Neutrophil (primary cell): ENCODE data around the gene TNRC6C.

Experiments
- H3K27ac ChIP-seq: fragments of 200-600 bp; sonication (generic); 2 replicates; pipeline ENCODE4 v1.5.1; 2016; ENCODE audit warnings: mild to moderate bottlenecking, moderate library complexity
- H3K27me3 ChIP-seq: fragments of 200-600 bp; sonication (generic); 2 replicates; pipeline ENCODE4 v1.6.0; 2016; ENCODE audit warnings: mild to moderate bottlenecking
- H3K36me3 ChIP-seq: fragments of 200-600 bp; sonication (generic); 2 replicates; pipeline ENCODE4 v1.5.1; 2017
- H3K4me1 ChIP-seq, 2 experiments: fragments of 200-600 bp in 1 of 2; sonication (generic) in 1 of 2; 1 replicate in 1 of 2; 2 replicates in 1 of 2; pipeline versions ENCODE4 v1.5.1 to v1.6.1; 2013 to 2016; ENCODE audit warnings: low read depth in 1 of 2, low read length in 1 of 2, mild to moderate bottlenecking in 1 of 2, moderate library complexity in 1 of 2; ENCODE audit not compliant: control insufficient read depth in 1 of 2, insufficient read depth in 1 of 2
- H3K4me3 ChIP-seq, 2 experiments: fragments of 200-600 bp in 1 of 2; sonication (generic) in 1 of 2; 1 replicate in 1 of 2; 2 replicates in 1 of 2; pipeline ENCODE4 v1.5.1; 2013 to 2016; ENCODE audit warnings: low read depth in 1 of 2, low read length in 1 of 2, mild to moderate bottlenecking in 1 of 2, moderate library complexity in 1 of 2
- H3K9me3 ChIP-seq: fragments of 200-600 bp; sonication (generic); 2 replicates; pipeline ENCODE4 v1.5.1; 2016
- TF ChIP-seq, protein P1 (sequence below): fragments of 200-600 bp; sonication (generic); IDR thresholded peaks from 2 replicates; pipeline ENCODE4 v1.5.1; 2016; ENCODE audit warnings: antibody characterized with exemption

TNRC6C gene

DNA sequence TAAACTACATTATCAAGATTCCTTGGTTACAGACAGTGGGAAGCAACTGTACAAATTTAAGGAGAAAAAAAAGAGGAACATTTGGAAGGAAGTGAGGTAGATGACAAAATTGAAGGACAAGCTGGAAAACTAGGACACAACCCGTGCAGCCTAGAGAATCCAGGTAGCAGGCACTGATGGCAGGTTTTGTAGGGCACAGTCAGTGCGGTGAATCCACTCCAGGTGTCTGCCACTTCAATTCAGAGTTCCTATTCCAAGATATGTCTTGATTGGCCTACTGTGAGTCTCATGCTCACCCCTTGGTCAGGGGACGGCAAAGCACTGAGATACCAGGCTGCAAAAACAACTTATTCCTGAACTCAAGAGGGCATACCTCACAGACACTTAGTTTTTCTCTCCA, 37.8 kb downstream of the TNRC6C start:
- Histone ChIP-seq H3K27me3 (no peaks in the 10 kb centered on the region), H3K4me3 (no peak overlapping the region), H3K4me1 (peaks cover 10 to 11% of the 10 kb centered on the region in 2 experiments), H3K27ac (no peak overlapping the region), H3K36me3 (no peaks in the 10 kb centered on the region), H3K9me3 (no peaks in the 10 kb centered on the region)
- TF ChIP-seq, protein P1, sequence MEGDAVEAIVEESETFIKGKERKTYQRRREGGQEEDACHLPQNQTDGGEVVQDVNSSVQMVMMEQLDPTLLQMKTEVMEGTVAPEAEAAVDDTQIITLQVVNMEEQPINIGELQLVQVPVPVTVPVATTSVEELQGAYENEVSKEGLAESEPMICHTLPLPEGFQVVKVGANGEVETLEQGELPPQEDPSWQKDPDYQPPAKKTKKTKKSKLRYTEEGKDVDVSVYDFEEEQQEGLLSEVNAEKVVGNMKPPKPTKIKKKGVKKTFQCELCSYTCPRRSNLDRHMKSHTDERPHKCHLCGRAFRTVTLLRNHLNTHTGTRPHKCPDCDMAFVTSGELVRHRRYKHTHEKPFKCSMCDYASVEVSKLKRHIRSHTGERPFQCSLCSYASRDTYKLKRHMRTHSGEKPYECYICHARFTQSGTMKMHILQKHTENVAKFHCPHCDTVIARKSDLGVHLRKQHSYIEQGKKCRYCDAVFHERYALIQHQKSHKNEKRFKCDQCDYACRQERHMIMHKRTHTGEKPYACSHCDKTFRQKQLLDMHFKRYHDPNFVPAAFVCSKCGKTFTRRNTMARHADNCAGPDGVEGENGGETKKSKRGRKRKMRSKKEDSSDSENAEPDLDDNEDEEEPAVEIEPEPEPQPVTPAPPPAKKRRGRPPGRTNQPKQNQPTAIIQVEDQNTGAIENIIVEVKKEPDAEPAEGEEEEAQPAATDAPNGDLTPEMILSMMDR, result no peak

DNA sequence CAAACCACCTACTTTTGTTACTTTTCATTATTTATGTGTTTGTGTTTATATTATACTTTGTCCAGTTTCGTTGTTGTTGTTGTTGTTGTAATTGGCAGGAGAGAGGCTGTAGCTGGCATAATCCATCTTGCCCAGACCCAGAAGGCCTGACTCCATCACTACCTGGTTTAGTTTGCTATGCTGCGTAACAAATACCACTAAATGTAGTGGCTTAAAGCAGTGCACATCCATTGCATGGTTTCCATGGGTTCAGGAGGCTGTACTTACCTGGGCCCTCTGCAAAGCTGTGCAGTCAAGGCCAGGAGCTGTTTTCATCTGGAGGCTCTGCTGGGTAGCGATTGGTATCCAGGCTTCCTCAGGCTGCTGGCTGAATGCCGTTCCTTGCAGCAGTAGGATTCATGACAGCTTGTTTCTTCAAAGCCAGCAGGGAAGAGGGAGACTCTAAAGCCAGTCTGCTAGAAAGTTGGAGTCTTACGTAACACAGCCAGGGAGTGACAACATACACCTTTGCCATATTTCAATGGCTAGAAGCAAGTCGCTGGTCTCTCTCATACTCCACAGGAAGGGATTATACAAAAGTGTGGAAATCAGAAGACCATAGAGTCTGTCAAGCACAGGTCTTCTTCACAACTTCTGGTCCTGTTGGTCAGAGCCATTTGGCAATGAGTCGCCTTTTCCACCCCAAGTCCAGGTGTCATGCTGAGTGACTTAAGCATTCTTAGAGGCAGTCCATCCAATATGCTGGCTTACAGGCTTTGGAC, 41.1 kb downstream of the TNRC6C start:
- Histone ChIP-seq H3K27ac (no peak overlapping the region), H3K4me1 (peaks cover 10 to 11% of the 10 kb centered on the region in 2 experiments), H3K9me3 (no peaks in the 10 kb centered on the region), H3K27me3 (no peaks in the 10 kb centered on the region), H3K36me3 (no peaks in the 10 kb centered on the region), H3K4me3 (no peak overlapping the region)
- TF ChIP-seq, protein P1, result no peak

DNA sequence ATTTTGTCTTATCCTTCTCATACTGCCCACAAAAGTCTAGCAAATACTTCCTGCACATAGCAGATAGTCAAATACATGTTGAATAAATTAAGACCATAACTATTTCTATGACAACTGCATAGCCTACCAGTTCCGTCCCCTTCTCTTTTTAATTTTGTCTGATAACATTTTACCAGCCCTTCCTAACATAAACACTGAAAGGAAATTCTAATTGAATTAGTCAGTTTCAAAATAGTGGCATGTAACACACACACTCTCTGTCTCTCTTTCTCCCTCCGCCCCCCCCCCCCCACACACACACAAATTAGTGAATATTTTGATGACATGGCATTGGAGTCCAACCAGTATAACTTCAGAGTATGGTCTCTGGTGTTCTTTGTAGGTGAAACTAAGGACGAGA, 41.8 kb downstream of the TNRC6C start:
- H3K4me3 ChIP-seq, result no peak overlapping the region
- peaks cover 3% of the 10 kb centered on the region for H3K36me3 ChIP-seq
- TF ChIP-seq, protein P1, result no peak
- no peaks in the 10 kb centered on the region for H3K27me3 ChIP-seq
- peaks cover 10 to 11% of the 10 kb centered on the region in 2 experiments for H3K4me1 ChIP-seq
- no peak overlapping the region for H3K27ac ChIP-seq
- H3K9me3 ChIP-seq, result no peaks in the 10 kb centered on the region

DNA sequence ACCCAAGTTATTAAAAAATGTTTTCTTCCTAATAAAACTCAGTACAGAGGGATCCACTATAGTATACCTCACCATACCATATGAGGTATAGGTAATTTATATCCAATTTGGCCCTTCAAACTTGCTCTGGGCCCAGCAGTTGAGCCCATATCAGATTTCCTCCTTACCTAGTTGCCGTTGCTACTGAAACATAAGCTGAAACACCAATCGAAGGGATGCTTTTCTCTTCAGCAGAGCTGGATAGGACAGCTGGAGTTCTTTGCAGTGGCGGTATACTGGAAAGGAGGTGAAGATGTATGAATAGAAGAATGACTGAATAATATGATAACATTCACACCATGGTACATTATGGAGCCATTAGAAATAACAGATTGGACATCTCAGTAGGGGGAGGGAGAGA, 42.7 kb downstream of the TNRC6C start:
- H3K36me3 ChIP-seq, result peaks cover 6% of the 10 kb centered on the region
- peaks cover 10 to 11% of the 10 kb centered on the region in 2 experiments for H3K4me1 ChIP-seq
- TF ChIP-seq, protein P1, result no peak
- no peak overlapping the region for H3K4me3 ChIP-seq
- H3K27ac ChIP-seq, result no peak overlapping the region
- no peaks in the 10 kb centered on the region for H3K27me3 ChIP-seq
- no peaks in the 10 kb centered on the region for H3K9me3 ChIP-seq

DNA sequence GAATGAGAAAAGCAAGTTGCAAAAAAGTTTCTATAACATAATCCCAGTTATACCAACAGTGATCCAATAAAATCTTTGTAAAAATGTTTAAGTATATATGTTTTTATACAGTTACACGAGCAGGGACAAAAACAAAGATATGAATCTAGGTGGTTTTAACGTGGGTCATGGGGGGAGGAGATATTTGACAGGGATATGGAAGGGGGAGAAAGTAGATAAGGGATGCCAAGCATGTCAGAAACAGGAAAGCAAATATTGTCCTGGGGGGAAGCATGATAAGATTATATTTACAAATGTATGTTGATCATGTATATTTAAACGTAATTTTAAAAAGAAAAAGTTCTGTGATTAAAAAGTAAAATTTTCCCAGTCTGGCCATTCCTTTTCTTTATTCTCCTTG, 43.1 kb downstream of the TNRC6C start:
- Histone ChIP-seq H3K4me3 (no peak overlapping the region), H3K4me1 (peaks cover 10 to 11% of the 10 kb centered on the region in 2 experiments), H3K27me3 (no peaks in the 10 kb centered on the region), H3K9me3 (no peaks in the 10 kb centered on the region), H3K27ac (no peak overlapping the region), H3K36me3 (peaks cover 6% of the 10 kb centered on the region)
- TF ChIP-seq, protein P1, result no peak
